ENCODE measurements around the gene CTNNB1.

CTNNB1 gene

GRCh38 chr3:41243183-41243582 lies 43.9 kb downstream of the CTNNB1 start:
- Histone ChIP-seq H3K36me3 (ENCODE audit: control insufficient read depth, low read depth, low read length) (peaks cover 39% of the 10 kb centered on the region), H3K4me3 (ENCODE audit: low read length) (no peak overlapping the region), H3K27me3 (ENCODE audit: control insufficient read depth, insufficient read depth, low read length) (no peaks in the 10 kb centered on the region), H3K27ac (ENCODE audit: low read length) (no peak overlapping the region), H3K9ac (ENCODE audit: low read length) (no peak overlapping the region), H3K9me3 (ENCODE audit: control insufficient read depth, low read depth, low read length) (no peaks in the 10 kb centered on the region), H3K4me1 (ENCODE audit: control insufficient read depth, low read depth, low read length) (no peaks in the 10 kb centered on the region)

DNA sequence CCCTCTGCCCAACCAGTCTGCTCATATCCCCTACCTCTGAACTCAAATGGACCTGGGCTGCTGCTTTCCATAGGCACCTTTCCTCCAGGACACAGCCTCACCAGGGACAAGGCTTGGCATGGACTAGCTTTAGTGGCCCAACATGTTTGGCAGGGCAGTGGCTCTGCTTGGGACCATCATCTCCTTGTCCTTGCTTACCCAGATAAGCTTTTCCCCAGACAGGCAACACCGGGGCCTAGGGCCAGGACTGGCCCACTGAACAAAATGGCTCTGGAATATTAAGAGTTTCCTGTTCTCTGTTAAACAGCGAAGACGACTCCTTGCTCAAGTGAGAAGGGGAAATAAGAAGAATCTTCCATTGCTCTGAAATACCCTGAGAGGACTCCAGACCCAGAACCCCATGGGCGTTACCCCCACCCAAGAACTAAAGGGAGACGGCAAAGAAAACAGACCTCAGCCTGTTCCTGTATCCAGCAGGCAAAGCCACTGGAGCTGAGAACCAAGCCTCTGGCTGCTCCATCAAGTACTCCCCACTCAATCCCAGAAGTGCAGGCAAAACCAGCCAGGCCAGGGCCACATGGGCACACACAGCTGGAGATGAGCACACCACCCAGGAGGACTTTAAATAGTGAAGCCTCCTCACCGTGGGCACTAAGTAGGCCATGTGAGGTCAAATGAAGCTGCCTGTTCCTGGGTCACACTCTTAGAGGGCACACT lies 45.5 kb downstream of the CTNNB1 start:
- no peak overlapping the region for H3K27ac ChIP-seq (ENCODE audit: low read length)

DNA sequence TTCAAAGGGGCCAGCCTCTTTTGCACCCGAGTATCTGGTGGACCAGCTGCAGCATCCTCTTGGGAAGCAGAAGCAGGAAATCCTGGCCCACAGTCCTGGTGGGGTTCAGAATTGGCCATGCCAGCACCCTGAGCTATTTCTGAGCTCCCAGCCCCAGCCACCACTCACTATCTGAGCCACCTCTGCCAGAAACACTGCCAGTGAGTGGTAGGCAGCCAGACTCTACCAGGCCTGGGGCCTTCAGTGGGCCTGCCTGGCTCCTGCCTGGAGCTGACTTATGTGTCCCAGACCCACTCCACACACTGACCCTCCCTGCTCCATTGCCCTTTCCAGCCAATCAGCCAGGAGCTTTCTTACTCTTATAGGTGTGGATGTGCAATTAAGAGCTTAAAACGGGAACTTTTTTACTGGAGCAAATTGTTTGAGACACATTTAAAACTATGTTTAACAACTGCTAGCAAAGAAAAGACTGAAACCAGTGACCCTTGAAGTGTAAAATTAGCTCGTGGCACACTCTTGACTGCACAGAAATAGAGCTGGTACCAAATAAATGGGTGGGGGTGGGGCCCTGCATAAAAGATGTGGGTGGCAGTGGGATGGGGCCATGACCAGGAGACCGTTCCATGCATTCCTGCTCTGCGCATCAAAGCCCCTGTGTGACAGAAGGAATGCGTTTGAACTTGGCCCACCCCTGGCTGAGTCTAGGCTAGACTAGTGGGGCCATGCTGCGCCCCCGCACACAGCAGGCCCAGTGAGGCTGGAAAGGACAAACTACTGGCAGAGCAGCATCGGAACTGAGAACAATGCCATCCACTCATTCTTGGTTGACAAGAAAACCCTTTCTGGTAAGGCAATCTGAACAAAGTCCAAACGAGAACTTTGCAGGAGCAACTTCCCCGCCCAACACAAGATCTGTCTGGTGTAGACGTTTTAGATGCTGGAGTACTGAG lies 48.0 kb downstream of the CTNNB1 start:
- H3K27ac ChIP-seq (ENCODE audit: low read length): no peak overlapping the region
- no peak overlapping the region for H3K9ac ChIP-seq (ENCODE audit: low read length)
- no peaks in the 10 kb centered on the region for H3K9me3 ChIP-seq (ENCODE audit: control insufficient read depth, low read depth, low read length)
- H3K4me1 ChIP-seq (ENCODE audit: control insufficient read depth, low read depth, low read length): no peaks in the 10 kb centered on the region
- H3K27me3 ChIP-seq (ENCODE audit: control insufficient read depth, insufficient read depth, low read length): no peaks in the 10 kb centered on the region
- H3K36me3 ChIP-seq (ENCODE audit: control insufficient read depth, low read depth, low read length): no peaks in the 10 kb centered on the region
- H3K4me3 ChIP-seq (ENCODE audit: low read length): no peak overlapping the region

More for the DNA sequence above, 45.5 kb downstream of the CTNNB1 start:
- no peaks in the 10 kb centered on the region for H3K27me3 ChIP-seq (ENCODE audit: control insufficient read depth, insufficient read depth, low read length)
- H3K9ac ChIP-seq (ENCODE audit: low read length): no peak overlapping the region
- H3K4me1 ChIP-seq (ENCODE audit: control insufficient read depth, low read depth, low read length): no peaks in the 10 kb centered on the region
- no peak overlapping the region for H3K4me3 ChIP-seq (ENCODE audit: low read length)
- no peaks in the 10 kb centered on the region for H3K9me3 ChIP-seq (ENCODE audit: control insufficient read depth, low read depth, low read length)
- peaks cover 24% of the 10 kb centered on the region for H3K36me3 ChIP-seq (ENCODE audit: control insufficient read depth, low read depth, low read length)

GRCh38 chr3:41248525-41248924 lies 49.2 kb downstream of the CTNNB1 start:
- H3K9me3 ChIP-seq (ENCODE audit: control insufficient read depth, low read depth, low read length): no peaks in the 10 kb centered on the region
- no peak overlapping the region for H3K9ac ChIP-seq (ENCODE audit: low read length)
- H3K27me3 ChIP-seq (ENCODE audit: control insufficient read depth, insufficient read depth, low read length): no peaks in the 10 kb centered on the region
- H3K36me3 ChIP-seq (ENCODE audit: control insufficient read depth, low read depth, low read length): no peaks in the 10 kb centered on the region
- H3K27ac ChIP-seq (ENCODE audit: low read length): no peak overlapping the region
- no peaks in the 10 kb centered on the region for H3K4me1 ChIP-seq (ENCODE audit: control insufficient read depth, low read depth, low read length)
- no peak overlapping the region for H3K4me3 ChIP-seq (ENCODE audit: low read length)

DNA sequence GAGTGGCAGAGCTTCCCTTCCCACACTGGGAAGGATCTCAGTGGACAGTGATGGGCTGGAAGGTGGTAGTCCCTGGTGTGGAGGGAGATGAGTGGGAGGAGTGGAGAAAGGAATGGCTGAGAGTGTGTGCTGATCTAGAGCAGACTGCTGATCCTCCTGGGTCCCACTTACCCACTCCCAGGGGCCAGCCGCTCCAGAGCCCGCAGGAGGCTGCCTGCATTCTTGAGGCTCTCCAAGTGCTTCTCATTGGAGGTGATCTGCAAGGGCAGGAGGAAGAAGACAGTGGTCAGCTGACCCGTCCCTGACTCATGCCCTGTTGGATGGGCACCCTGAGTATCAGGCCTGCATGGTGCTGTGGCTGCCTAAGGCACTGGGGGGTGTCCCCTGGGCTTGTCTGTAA lies 50.0 kb downstream of the CTNNB1 start:
- no peaks in the 10 kb centered on the region for H3K27me3 ChIP-seq (ENCODE audit: control insufficient read depth, insufficient read depth, low read length)
- H3K27ac ChIP-seq (ENCODE audit: low read length): no peak overlapping the region
- H3K9me3 ChIP-seq (ENCODE audit: control insufficient read depth, low read depth, low read length): no peaks in the 10 kb centered on the region
- H3K4me3 ChIP-seq (ENCODE audit: low read length): no peak overlapping the region
- no peaks in the 10 kb centered on the region for H3K4me1 ChIP-seq (ENCODE audit: control insufficient read depth, low read depth, low read length)
- H3K36me3 ChIP-seq (ENCODE audit: control insufficient read depth, low read depth, low read length): no peaks in the 10 kb centered on the region
- H3K9ac ChIP-seq (ENCODE audit: low read length): no peak overlapping the region

- Histone ChIP-seq H3K9me3 (ENCODE audit: control insufficient read depth, low read depth, low read length) (no peaks in the 10 kb centered on the region), H3K27ac (ENCODE audit: low read length) (no peak overlapping the region), H3K9ac (ENCODE audit: low read length) (no peak overlapping the region)
Observed at GRCh38 chr3:41250825-41251224, 51.5 kb downstream of the CTNNB1 start.

DNA sequence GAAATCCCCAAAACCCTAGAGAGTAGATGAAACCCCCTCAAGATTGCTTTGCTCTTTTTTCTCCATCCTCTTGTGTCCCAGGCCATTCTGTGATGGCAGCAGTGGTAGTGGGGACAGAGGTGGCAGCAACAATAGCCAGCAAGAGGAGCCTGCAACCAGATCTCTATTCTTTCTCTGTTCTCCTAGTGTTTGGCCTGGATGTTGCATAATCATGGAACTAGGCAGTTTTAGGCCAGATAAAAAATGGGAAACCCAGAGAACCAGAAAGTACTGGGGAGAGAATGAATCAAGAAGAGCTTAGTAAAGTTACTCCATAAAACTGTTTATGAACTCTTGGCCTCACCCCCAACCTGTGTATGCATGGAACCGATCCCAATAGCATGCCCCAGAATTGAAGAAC lies 52.3 kb downstream of the CTNNB1 start:
- H3K27ac ChIP-seq (ENCODE audit: low read length): no peak overlapping the region
- H3K36me3 ChIP-seq (ENCODE audit: control insufficient read depth, low read depth, low read length): no peaks in the 10 kb centered on the region
- no peak overlapping the region for H3K9ac ChIP-seq (ENCODE audit: low read length)
- H3K4me3 ChIP-seq (ENCODE audit: low read length): no peak overlapping the region
- no peaks in the 10 kb centered on the region for H3K4me1 ChIP-seq (ENCODE audit: control insufficient read depth, low read depth, low read length)
- H3K9me3 ChIP-seq (ENCODE audit: control insufficient read depth, low read depth, low read length): no peaks in the 10 kb centered on the region
- H3K27me3 ChIP-seq (ENCODE audit: control insufficient read depth, insufficient read depth, low read length): no peaks in the 10 kb centered on the region

More at GRCh38 chr3:41250825-41251224, 51.5 kb downstream of the CTNNB1 start:
- Histone ChIP-seq H3K4me1 (ENCODE audit: control insufficient read depth, low read depth, low read length) (no peaks in the 10 kb centered on the region), H3K36me3 (ENCODE audit: control insufficient read depth, low read depth, low read length) (no peaks in the 10 kb centered on the region), H3K27me3 (ENCODE audit: control insufficient read depth, insufficient read depth, low read length) (no peaks in the 10 kb centered on the region), H3K4me3 (ENCODE audit: low read length) (no peak overlapping the region)

- no peaks in the 10 kb centered on the region for H3K27me3 ChIP-seq (ENCODE audit: control insufficient read depth, insufficient read depth, low read length)
- no peak overlapping the region for H3K9ac ChIP-seq (ENCODE audit: low read length)
- no peak overlapping the region for H3K27ac ChIP-seq (ENCODE audit: low read length)
- no peaks in the 10 kb centered on the region for H3K4me1 ChIP-seq (ENCODE audit: control insufficient read depth, low read depth, low read length)
- no peak overlapping the region for H3K4me3 ChIP-seq (ENCODE audit: low read length)
- H3K36me3 ChIP-seq (ENCODE audit: control insufficient read depth, low read depth, low read length): no peaks in the 10 kb centered on the region
- no peaks in the 10 kb centered on the region for H3K9me3 ChIP-seq (ENCODE audit: control insufficient read depth, low read depth, low read length)
Observed at GRCh38 chr3:41258239-41258800, 59.0 kb downstream of the CTNNB1 start.

DNA sequence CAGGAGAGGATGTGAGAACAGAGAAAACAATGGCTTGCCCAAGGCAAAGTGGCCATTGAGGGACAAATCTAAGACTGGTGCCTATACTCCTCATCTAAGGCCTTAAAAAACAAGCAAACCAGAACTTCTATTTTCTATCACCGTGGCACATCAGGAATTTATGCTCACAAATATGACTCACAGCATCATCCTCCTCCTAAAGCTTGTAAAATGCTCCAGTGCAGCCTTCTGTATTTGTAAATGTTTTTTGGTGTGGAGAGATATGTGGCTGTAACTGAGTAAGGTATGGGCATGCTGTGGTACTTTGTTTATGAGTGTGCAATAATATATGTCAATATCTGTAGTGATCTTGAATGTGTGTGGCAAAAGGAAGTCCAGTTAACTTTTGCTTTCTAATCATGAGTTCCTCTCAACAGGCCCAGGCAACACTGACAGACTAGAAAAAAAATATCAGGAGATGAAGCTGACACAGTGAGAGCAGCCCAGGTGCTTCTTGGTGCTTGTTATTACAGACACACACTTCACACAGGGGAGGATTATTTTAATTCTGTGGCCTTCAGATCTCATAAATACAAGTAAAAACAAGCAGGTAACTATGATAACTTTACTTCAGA lies 60.3 kb downstream of the CTNNB1 start:
- Histone ChIP-seq H3K36me3 (ENCODE audit: control insufficient read depth, low read depth, low read length) (no peaks in the 10 kb centered on the region), H3K9ac (ENCODE audit: low read length) (no peak overlapping the region), H3K4me1 (ENCODE audit: control insufficient read depth, low read depth, low read length) (no peaks in the 10 kb centered on the region), H3K9me3 (ENCODE audit: control insufficient read depth, low read depth, low read length) (no peaks in the 10 kb centered on the region), H3K27me3 (ENCODE audit: control insufficient read depth, insufficient read depth, low read length) (no peaks in the 10 kb centered on the region), H3K4me3 (ENCODE audit: low read length) (no peak overlapping the region), H3K27ac (ENCODE audit: low read length) (no peak overlapping the region)

- no peak overlapping the region for H3K4me3 ChIP-seq (ENCODE audit: low read length)
- no peaks in the 10 kb centered on the region for H3K36me3 ChIP-seq (ENCODE audit: control insufficient read depth, low read depth, low read length)
- no peaks in the 10 kb centered on the region for H3K27me3 ChIP-seq (ENCODE audit: control insufficient read depth, insufficient read depth, low read length)
- H3K4me1 ChIP-seq (ENCODE audit: control insufficient read depth, low read depth, low read length): no peaks in the 10 kb centered on the region
- no peak overlapping the region for H3K27ac ChIP-seq (ENCODE audit: low read length)
- H3K9ac ChIP-seq (ENCODE audit: low read length): no peak overlapping the region
- no peaks in the 10 kb centered on the region for H3K9me3 ChIP-seq (ENCODE audit: control insufficient read depth, low read depth, low read length)
Observed at GRCh38 chr3:41260063-41260450, 60.8 kb downstream of the CTNNB1 start.

DNA sequence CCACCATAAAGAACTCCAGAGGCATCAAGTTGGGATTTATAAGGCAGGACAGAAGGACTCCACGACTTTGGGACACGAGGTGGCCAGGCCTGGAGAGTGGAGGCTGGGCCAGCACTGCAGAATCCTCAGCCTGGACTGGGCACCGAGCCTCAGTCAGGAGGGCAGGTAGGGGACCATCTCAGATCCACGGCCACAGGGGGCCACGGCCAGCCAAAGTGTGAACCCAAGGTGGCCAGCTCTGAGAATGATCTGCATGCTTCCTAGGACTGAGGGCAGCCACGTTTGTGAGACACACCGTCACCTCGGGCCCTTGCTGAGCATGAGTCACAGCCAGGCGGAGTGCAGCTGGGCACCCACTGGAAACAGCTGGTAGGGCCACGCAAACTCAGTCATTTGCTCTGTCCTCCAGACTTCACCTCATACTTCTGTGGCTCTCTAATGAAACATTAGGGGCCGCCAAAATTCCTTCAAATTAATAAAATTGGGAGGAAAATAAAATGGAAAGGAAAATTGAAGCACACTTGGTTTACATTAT lies 65.8 kb downstream of the CTNNB1 start:
- Histone ChIP-seq H3K9me3 (ENCODE audit: control insufficient read depth, low read depth, low read length) (no peaks in the 10 kb centered on the region), H3K4me1 (ENCODE audit: control insufficient read depth, low read depth, low read length) (no peaks in the 10 kb centered on the region), H3K4me3 (ENCODE audit: low read length) (no peak overlapping the region), H3K27me3 (ENCODE audit: control insufficient read depth, insufficient read depth, low read length) (no peaks in the 10 kb centered on the region), H3K27ac (ENCODE audit: low read length) (no peak overlapping the region), H3K36me3 (ENCODE audit: control insufficient read depth, low read depth, low read length) (no peaks in the 10 kb centered on the region), H3K9ac (ENCODE audit: low read length) (no peak overlapping the region)
